Measurements from ENCODE around the gene AGXT. TPM values are rescaled to one million over a fixed set of nuclear protein-coding genes. Genes with fewer than 3 reads are reported as not detected.

Gene AGXT
- total RNA-seq, 1 donor from 2014 or later: not detected

Other genes with a start within 250 kb of the AGXT start
- gene GPR35, start 243.3 kb upstream of the AGXT start, total RNA-seq: 3.2 TPM
- gene AQP12B, start 185.9 kb upstream of the AGXT start, total RNA-seq: not detected
- gene AQP12A, start 177.0 kb upstream of the AGXT start, total RNA-seq: not detected
- gene KIF1A, start 48.6 kb upstream of the AGXT start, total RNA-seq: 123 TPM
- gene MAB21L4, start 27.3 kb downstream of the AGXT start, total RNA-seq: not detected
- gene CROCC2, start 37.5 kb downstream of the AGXT start, total RNA-seq: 0.18 TPM
- gene SNED1, start 129.8 kb downstream of the AGXT start, total RNA-seq: 148 TPM
- gene MTERF4, start 233.5 kb downstream of the AGXT start, total RNA-seq: 33.5 TPM

All from sciatic nerve (tissue), 1 donor.